GM19468 (cell line): ENCODE measurements around the gene NCDN.

Source experiments
- ATAC-seq: cut with Tn5 transposase; IDR thresholded peaks from one replicate; pipeline ENCODE4 v1.9.1; 2021; ENCODE audit warnings: mild to moderate bottlenecking, moderate library complexity, moderate number of reproducible peaks; ENCODE audit not compliant: unreplicated experiment; ENCODE audit errors: extremely low read depth

NCDN gene

DNA sequence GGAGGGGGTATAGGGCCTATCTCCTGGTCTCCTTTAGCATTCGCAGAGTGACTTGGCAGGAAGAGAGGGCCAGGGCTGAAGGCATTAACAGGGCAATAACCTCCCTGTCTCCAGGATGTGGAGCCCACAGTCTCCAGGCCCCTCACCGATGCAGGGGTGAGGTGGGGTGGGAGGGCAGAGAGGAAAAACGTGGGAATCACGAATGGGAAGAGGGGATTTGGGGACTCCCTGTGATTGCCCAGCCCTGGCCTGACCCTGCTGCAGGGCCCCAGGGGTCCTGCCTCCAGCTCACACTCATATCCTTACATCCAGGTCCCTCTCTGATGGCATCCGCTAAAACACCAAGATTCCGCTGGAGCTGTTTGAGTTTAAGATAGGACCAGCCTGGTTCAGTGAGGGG, 30.1 kb downstream of the NCDN start:
- ATAC-seq, result no peak

DNA sequence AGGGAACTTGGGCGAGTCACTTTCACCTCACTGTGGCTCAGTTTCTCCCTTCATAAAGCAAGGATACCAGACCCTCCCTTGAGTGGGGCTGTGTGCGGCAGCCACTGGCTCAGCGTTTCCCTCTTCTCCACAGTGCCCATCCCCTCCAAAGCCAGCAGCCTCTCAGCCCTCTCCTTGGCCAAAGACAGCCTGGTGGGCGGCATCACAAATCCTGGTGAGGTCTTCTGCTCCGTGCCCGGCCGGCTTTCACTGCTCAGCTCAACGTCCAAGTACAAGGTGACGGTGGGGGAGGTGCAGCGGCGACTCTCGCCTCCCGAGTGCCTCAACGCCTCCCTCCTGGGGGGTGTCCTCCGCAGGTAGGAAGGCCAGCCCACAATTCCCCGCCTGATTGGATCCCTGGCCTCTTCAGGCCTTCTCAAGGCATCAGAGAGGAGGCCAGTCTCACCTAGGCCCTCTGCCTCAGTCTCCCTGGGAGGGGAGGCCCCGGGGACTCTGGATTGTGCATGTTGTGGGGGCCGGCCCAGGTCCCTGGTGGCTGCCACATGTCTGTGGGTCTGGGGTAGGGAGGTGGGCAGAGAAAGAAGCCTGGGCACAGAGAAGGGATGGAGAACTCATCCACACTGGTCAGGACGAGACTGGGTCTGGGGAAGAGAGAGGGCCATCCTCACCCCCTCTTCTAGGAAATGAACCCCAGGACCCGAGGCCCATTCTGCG, 30.8 kb downstream of the NCDN start:
- ATAC-seq, result no peak

DNA sequence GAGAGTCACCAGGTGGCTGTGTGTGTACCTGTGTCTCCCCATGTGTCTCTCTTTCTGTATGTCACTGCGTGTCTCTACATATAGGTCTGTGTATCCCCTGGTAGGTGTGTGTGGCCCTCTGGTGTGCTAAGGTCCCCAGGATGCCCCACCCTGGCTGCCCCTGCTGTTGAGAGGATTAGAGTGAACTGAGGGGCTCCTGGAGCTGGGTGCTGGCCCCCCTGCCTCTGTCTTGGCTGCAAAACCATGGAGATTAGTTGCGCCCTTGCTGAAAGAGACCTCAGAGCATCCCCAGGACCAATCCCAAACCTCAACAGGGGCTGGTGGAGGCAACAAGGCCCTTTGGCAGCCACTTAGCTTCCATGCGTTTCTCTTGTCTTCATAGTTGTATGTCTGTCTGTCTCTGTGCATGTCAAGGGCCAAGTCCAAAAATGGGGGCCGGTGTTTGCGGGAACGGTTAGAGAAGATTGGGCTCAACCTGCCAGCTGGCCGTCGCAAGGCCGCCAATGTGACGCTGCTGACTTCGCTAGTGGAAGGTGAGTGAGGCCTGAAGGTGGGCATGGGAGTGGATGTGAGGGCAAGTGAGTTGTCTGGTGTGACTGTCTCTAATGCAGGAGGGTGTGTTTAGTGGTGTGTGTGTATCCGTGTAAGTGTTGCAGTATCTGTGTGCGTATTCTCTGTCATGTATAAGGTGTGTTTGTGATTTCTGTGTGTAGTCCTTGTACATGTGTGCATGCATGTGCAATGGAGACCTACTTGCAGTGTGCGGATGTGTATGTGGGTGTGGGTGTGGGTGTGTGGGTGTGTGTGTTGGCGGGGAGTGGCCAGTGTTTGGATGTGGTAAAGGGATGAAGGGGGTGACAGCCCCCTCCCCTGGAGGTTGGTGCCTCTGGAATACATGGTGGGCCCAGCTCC, 32.2 kb downstream of the NCDN start:
- no peak for ATAC-seq

DNA sequence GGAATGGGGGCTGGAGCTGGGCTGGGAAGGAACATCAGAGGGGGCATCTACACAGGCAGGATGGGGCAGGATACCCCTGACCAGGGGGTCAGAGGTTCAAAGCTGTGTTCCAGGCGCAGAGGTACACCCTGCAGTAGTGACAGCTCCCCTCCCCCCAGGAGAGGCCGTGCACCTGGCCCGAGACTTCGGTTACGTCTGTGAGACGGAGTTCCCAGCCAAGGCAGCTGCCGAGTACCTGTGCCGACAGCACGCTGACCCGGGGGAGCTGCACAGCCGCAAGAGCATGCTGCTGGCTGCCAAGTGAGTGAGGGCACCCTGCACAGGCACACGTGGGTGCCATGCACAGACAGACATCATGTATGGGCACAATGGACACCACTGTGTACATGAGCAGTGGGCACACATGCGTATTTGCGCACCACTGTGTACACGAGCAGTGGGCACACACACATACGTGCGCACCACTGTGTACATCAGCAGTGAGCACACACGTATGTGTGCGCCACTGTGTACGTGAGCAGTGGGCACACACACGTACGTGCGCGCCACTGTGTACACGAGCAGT, 33.0 kb downstream of the NCDN start:
- ATAC-seq, result no peak

- ATAC-seq, result no peak
These were observed 33.6 kb downstream of the NCDN start for GRCh38 chr1:35591211-35591610.

- no peak for ATAC-seq
These were observed 35.6 kb downstream of the NCDN start for GRCh38 chr1:35592991-35593769.

DNA sequence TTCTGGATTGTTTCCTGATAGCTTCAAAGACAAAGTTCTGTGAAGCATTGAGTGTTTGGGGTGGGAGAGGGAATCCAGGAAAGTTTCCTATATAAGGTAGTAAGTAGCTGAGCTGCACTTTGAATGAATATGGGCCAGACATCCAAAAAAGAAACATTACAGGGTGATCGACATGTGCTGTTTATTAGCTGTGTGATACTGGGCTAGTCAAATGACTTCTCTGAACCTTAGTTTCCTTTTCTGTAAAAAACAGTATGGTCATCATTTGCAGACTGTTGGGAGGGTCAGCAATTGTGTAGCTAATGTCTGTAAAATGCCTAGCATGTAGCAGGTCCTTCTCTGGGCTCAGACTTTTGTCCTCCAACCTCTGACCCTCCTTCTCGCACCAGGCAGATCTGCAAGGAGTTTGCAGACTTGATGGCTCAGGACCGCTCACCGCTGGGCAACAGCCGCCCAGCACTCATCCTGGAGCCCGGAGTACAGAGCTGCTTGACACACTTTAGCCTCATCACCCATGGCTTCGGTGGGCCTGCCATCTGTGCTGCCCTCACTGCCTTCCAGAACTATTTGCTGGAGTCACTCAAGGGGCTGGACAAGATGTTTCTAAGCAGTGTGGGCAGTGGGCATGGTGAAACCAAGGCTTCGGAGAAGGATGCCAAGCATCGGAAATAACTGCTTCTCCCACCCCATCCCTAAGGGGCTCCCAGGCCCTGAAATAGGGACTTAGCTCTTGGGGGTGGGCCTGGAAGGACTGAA, 36.6 kb downstream of the NCDN start:
- ATAC-seq, result no peak

GRCh38 chr1:35595684-35596083, 38.1 kb downstream of the NCDN start:
- ATAC-seq, result no peak

- ATAC-seq, result no peak
These were observed 40.3 kb downstream of the NCDN start for GRCh38 chr1:35597870-35598269.

DNA sequence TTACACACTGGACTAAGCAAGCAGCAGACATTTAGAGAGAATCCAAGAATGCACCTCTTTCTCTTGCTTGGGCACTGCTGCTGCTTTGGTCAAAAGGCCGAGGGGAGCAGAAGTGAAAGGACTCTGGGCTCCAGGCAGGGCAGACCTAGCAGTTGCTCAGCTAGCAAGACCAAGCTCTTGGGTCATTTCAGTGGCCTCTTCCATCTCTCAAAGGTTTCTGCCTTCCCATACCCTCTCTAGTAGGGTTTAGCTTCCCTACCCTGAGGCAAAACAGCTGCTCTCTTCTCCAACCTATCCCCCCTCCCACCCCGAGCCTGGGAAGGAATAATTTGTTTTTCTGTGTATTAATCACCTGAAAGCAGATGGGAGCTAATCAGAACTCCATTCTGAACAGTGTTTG, 41.3 kb downstream of the NCDN start:
- no peak for ATAC-seq

- ATAC-seq, result no peak
These were observed 41.8 kb downstream of the NCDN start for GRCh38 chr1:35599411-35599810.

DNA sequence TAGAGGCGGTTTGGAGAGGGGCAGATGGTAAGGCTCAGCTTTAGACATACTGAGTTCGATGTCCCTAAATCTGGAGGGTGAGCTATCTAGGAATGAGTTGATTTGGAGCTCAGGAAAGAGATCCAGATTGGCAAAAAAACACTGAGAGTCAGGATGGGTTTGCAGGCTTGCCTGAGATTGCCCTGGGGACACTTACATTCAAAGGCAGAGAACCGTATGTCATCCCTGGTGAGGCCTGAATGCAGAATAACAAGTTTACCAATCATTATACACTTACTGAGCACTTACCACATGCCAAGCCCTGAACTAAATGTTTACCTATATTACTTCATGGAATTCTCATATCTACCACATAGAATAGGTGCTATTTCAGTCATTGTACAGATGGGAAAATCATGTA, 43.0 kb downstream of the NCDN start:
- ATAC-seq, result no peak

DNA sequence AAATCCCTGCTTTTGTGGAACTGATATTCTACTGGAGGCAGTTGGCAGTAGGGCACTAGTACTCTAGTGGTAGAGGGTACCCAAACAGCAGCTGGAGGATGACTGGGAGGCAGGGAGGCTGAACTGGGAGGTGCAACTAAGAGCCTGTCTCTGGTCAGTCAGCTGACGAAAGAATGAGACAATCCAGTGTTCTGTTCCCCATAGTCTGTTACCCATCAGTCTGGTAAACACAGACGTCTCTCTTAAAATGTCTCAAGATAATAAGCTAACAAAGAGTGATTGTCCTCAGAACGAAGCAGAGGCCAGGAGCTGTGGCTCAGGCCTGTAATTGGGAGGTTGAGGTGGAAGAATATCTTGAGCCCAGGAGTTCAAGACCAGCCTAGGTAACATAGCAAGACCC, 45.9 kb downstream of the NCDN start:
- no peak for ATAC-seq

GRCh38 chr1:35603941-35604340, 46.3 kb downstream of the NCDN start:
- ATAC-seq, result no peak

DNA sequence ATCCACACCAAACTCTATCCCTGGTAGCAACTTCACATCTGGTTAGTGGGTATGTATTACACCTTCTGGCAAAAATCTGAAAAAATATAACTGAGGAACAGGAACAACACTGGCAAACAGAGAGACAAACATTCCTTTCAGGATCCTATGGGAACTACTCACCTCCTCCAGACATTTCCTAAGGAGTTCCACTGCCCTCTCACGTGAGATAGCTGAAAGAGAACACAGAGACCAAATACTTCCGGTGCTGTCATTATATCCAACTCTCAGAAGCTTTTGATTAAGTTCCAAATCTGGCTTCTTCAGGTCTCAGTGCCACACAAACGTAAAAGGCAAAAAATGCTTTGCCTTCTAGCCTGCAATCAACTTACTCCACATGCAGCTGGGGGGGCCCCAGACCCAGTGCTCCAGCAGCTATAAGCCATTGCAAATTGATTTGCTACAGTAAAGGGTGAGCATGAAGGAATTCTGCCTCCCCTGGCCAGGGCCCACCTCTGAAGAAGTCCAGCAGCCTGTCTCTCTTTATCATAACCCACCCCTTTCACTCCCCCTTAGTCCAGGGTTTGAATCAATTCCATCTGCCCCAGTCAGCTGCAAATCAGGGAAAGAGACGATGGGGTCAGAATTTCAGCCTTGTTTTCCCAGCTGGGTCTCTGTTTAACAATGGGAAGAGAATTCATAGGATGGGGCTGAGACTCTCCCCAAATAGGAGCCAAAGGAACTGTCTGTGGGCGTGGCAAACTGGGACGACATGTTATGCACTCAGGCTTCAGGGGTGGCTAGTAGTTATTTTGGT, 47.7 kb downstream of the NCDN start:
- ATAC-seq, result no peak

DNA sequence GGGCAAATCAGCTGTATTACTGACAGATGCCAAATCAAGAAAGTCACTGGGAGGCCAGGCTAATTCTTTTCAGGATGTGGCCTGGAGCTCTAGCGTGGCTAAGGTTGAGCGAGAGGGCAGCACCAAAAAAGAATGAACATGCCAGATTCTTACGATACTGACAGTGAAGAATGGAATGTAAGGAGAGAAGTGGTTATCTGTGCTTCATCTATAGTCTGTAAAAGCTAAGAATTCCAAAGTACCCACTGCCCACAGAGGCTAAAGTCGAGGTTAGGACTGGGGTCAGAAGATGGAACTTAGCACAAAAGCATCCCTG, 48.2 kb downstream of the NCDN start:
- no peak for ATAC-seq

DNA sequence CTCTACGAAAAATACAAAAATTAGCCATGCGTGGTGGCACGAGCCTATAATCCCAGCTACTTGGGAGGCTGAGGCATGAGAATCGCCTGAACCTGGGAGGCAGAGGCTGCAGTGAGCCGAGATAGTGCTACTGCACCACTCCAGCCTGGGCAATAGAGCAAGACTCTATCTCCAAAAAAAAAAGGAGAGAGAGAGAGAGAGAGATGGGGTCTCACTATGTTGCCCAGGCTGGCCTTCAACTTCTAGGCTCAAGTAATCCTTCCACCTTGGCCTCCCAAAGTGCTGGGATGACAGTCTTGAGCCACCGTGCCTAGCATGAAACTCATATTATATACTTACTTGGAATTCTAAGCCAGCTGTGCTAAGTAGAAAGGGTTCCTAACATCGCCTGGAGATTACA, 54.1 kb downstream of the NCDN start:
- no peak for ATAC-seq

- ATAC-seq, result no peak
These were observed 57.8 kb downstream of the NCDN start for GRCh38 chr1:35615440-35615839.
